Cerebellar nuclear complex (tissue), 1 donor: ENCODE measurements around the gene GRAP.

Experiments used
- DNase-seq, 2 experiments: peaks; one replicate each; lab custom pipeline; 2025; lab: John Stamatoyannopoulos, UW

The GRAP gene

GRCh38 chr17:18984273-18985114 is 62.3 kb downstream of the GRAP start:
- no peak for DNase-seq

- DNase-seq, result no peak
Measured at GRCh38 chr17:18981642-18982424, 64.9 kb downstream of the GRAP start.

- DNase-seq, result no peak
Measured at GRCh38 chr17:18981335-18981641, 65.5 kb downstream of the GRAP start.

- no peak for DNase-seq
Measured at GRCh38 chr17:18980682-18981334, 65.9 kb downstream of the GRAP start.

GRCh38 chr17:18978655-18979054 is 68.1 kb downstream of the GRAP start:
- DNase-seq, result no peak

GRCh38 chr17:18978050-18978449 is 68.7 kb downstream of the GRAP start:
- no peak for DNase-seq

- no peak for DNase-seq
Measured at GRCh38 chr17:18977646-18978045, 69.1 kb downstream of the GRAP start.

- DNase-seq, result no peak
Measured at GRCh38 chr17:18977021-18977420, 69.7 kb downstream of the GRAP start.

GRCh38 chr17:18976201-18976600 is 70.6 kb downstream of the GRAP start:
- DNase-seq, result no peak

GRCh38 chr17:18975597-18975996 is 71.2 kb downstream of the GRAP start:
- no peak for DNase-seq

- no peak for DNase-seq
Measured at GRCh38 chr17:18974407-18975149, 72.2 kb downstream of the GRAP start.

- no peak for DNase-seq
Measured at GRCh38 chr17:18971801-18972200, 75.0 kb downstream of the GRAP start.
